OCI-LY7 (cell line): Measurements from ENCODE around the gene TTC28.

ENCODE experiments used
- CTCF ChIP-seq: fragments of 200-600 bp; sonication (generic); conservative IDR thresholded peaks from 2 replicates; pipeline ENCODE4 v1.5.1; 2014; ENCODE audit warnings: mild to moderate bottlenecking, antibody characterized with exemption, low read length, moderate library complexity, mixed read lengths
- EZH2phosphoT487 ChIP-seq: fragments of 200-600 bp; sonication (generic); IDR thresholded peaks from 2 replicates; pipeline ENCODE4 v1.6.1; 2018; ENCODE audit warnings: low read depth, borderline replicate concordance, mild to moderate bottlenecking, mixed run types, antibody characterized with exemption, low read length, moderate library complexity, mixed read lengths

- TF ChIP-seq CTCF (no peak), EZH2phosphoT487 (no peak)
Measured at GRCh38 chr22:28207281-28208030, 472.2 kb downstream of the TTC28 start.
